ENCODE measurements around the gene TMEM203.

- TF ChIP-seq RAD21 (IDR thresholded peaks at IDR 0.05; ENCODE audit: low read depth) (no peak), EP300 (IDR thresholded peaks at IDR 0.05; ENCODE audit: borderline replicate concordance) (no peak)
These were observed 27.1 kb upstream of the TMEM203 start for GRCh38 chr9:137232510-137232909.

All from Ishikawa (cell line).